GM18526 (cell line): ENCODE results near the gene HDAC2.

ENCODE experiments used
- POLR2A ChIP-seq: IDR thresholded peaks from 3 replicates; pipeline ENCODE4 v1.6.1; 2011; ENCODE audit not compliant: insufficient read length; ENCODE audit errors: extremely low read depth

HDAC2 gene

DNA sequence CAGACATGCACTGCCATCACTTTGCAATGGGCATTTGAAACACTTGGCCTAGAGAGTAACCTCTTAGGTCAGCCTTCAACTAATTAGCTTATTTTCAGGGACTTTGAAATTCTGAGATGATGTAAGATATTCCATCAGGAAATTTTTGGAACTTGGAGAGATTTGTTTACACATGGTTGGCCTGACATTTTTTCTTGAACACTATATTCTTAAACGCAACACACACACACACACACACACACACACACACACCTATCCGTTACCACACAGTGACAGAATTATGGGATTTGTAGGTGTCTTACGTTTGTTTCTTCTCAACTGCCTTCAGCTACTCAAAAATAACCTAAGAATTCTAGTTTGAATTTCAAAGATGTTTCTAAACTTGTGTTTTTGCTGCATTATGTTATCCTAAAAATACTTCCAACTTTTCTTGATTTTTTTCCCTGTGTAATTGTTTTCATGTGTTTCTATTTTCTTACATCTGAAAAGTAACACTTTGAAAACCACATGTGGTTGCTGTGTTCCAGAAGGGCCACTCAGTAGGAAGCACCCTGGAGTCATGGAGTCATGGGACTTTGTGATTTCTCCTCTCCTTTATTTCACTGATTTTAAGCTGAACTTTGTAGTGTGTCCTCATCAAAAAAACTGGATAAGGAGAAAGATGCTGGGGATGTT is 81.9 kb downstream of the HDAC2 start:
- TF ChIP-seq POLR2A, result no peak

DNA sequence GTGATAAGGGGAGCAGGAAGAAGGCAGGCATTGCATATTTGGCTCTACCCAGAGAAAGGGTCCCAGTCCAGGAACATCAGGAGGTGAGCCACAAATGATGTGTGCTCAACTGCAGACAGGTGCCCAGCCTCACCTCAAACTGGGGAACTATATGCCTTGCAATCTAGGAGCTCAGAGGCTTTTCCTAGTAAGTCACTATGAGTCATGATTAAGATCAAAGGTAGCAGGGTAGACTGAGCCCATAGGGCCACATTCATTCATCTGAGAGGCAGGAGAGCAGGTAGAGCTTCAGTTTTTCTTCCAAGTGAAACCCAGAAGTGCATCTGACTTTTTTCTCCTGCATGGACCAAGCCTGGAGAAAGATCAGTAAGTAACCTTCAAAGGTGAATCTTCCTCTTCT is 82.5 kb downstream of the HDAC2 start:
- TF ChIP-seq POLR2A, result no peak

DNA sequence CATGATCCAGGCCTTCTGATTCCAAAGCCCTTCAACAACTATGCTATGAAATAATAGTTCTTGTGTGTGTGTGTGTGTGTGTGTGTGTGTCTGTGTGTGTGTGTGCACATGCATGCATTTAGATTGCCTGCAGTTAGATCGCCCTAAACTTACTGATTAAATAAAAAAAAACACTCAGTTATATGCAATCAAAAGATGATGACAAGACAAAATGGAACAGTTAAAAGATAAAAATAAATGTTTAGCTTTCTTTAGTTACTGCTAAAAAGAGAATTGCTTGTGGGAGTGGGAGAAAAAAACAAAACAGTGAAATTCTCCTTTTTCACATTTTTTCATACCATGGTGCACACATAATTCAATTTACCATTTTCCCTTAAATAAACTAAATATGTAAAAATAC is 84.4 kb downstream of the HDAC2 start:
- no peak for TF ChIP-seq POLR2A

DNA sequence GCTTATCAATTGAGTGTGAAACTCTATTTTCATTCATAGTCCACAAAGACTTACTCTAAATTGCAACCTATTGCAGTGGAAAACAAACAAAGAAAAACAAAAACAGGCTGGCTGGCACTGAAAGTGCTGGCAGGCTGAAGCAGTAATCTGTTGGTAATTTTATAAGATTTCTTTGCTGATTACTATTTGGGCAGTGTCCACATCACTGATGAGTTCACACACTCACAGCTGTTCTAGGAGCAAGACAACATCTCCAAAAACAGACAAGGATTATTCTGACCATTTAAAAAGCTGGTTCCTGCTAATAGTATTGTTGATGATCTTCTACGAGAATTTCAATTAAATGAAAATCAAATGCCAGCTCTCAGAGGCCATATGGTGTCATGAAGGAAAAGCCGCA is 86.9 kb downstream of the HDAC2 start:
- no peak for TF ChIP-seq POLR2A
